Astrocyte (in vitro differentiated cells and primary cell): ENCODE measurements around the gene COL28A1. TPM values are rescaled to one million over a fixed set of nuclear protein-coding genes. Genes with fewer than 3 reads are reported as not detected.

ENCODE experiments used
- DNase-seq: peaks from one replicate; pipeline ENCODE4 v3.0.0-alpha.2; 2010; ENCODE audit warnings: low read depth
- FAIRE-seq: peaks from 2 replicates; lab custom pipeline; 2011; peaks lifted over from hg19 to GRCh38; lab: Jason Lieb, UNC
- H2AFZ ChIP-seq: 2 replicates; pipeline ENCODE4 v1.6.0; 2012; ENCODE audit warnings: low read depth, low read length, inconsistent platforms
- H3K27ac ChIP-seq: 2 replicates; pipeline ENCODE4 v1.5.1; 2011; ENCODE audit warnings: low read depth, low read length, inconsistent platforms
- H3K27me3 ChIP-seq: 2 replicates; pipeline ENCODE4 v1.6.0; 2011; ENCODE audit warnings: low read length, inconsistent platforms; ENCODE audit not compliant: insufficient read depth
- H3K36me3 ChIP-seq: 2 replicates; pipeline ENCODE4 v1.5.1; 2011; ENCODE audit warnings: low read length, inconsistent platforms; ENCODE audit not compliant: insufficient read depth
- H3K4me1 ChIP-seq: 2 replicates; pipeline ENCODE4 v1.5.1; 2011; ENCODE audit warnings: low read length, inconsistent platforms; ENCODE audit not compliant: insufficient read depth
- H3K4me2 ChIP-seq: 2 replicates; pipeline ENCODE4 v1.6.0; 2012; ENCODE audit warnings: low read length, inconsistent platforms
- H3K4me3 ChIP-seq: 2 replicates; pipeline ENCODE4 v1.5.1; 2011; ENCODE audit warnings: low read depth, mild to moderate bottlenecking, low read length, inconsistent platforms; ENCODE audit not compliant: insufficient read depth
- H3K79me2 ChIP-seq: 2 replicates; pipeline ENCODE4 v1.6.0; 2012; ENCODE audit warnings: mild to moderate bottlenecking, low read length, inconsistent platforms; ENCODE audit not compliant: insufficient read depth
- H3K9ac ChIP-seq: 2 replicates; pipeline ENCODE4 v1.6.0; 2012; ENCODE audit warnings: mild to moderate bottlenecking, low read length, inconsistent platforms
- H3K9me3 ChIP-seq: 2 replicates; pipeline ENCODE4 v1.5.1; 2012; ENCODE audit warnings: low read depth, mild to moderate bottlenecking, low read length, inconsistent platforms; ENCODE audit not compliant: insufficient read depth
- H4K20me1 ChIP-seq: 2 replicates; pipeline ENCODE4 v1.6.0; 2012; ENCODE audit warnings: low read length, inconsistent platforms; ENCODE audit not compliant: insufficient read depth
- H3K27ac Mint-ChIP-seq: one replicate; pipeline ENCODE4 v1.8.0; 2021; ENCODE audit warnings: mild to moderate bottlenecking, mixed read lengths; ENCODE audit not compliant: unreplicated experiment
- H3K27me3 Mint-ChIP-seq: one replicate; pipeline ENCODE4 v1.8.0; 2021; ENCODE audit warnings: low read depth, mixed read lengths; ENCODE audit not compliant: unreplicated experiment
- H3K36me3 Mint-ChIP-seq: one replicate; pipeline ENCODE4 v1.8.0; 2021; ENCODE audit warnings: low read depth, mixed read lengths; ENCODE audit not compliant: unreplicated experiment
- H3K4me1 Mint-ChIP-seq: one replicate; pipeline ENCODE4 v1.8.0; 2021; ENCODE audit warnings: low read depth, mixed read lengths; ENCODE audit not compliant: unreplicated experiment
- H3K4me3 Mint-ChIP-seq: one replicate; pipeline ENCODE4 v1.8.0; 2021; ENCODE audit warnings: mild to moderate bottlenecking, moderate library complexity, mixed read lengths; ENCODE audit not compliant: unreplicated experiment
- H3K9me3 Mint-ChIP-seq: one replicate; pipeline ENCODE4 v1.8.0; 2021; ENCODE audit warnings: mild to moderate bottlenecking, mixed read lengths; ENCODE audit not compliant: unreplicated experiment
- CTCF ChIP-seq: IDR thresholded peaks from 2 replicates; pipeline ENCODE4 v1.5.1; 2011; ENCODE audit warnings: low read depth, mild to moderate bottlenecking, inconsistent platforms, low read length, moderate library complexity; ENCODE audit not compliant: insufficient read depth
- EZH2 ChIP-seq: IDR thresholded peaks from 2 replicates; pipeline ENCODE4 v1.6.1; 2012; ENCODE audit warnings: mild to moderate bottlenecking, low read length, inconsistent platforms; ENCODE audit not compliant: insufficient read depth
- total RNA-seq: library from RNA; stranded (reverse); gene quantifications from 2 replicates; pipeline ENCODE4 v1.2.1, GENCODE V29; 2021

The COL28A1 gene
- total RNA-seq, 1 donor from 2014 or later = 0.11 TPM

DNA sequence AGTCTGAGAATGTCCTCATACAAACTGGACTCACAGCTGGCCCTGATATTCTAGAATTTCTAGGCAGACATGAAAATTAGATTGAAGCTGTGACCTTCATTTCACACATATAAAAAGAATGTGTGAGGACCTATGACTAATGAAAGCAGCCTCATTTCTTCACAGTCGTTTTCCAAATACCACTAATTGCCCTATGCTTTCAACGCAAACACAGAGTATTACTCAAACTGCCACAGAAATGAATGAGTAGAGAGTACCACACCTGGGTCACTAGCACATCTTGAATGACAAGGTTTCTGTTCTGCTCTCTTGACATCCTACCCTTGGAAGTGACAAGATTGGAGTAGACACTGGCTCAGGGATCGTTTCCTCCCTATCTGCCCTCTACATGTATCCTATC, 211.0 kb downstream of the COL28A1 start:
- Histone ChIP-seq H4K20me1 (no peaks in the 10 kb centered on the region), H3K9ac (no peak overlapping the region), H2AFZ (no peak overlapping the region), H3K27me3 (no peaks in the 10 kb centered on the region), H3K36me3 (no peaks in the 10 kb centered on the region), H3K9me3 (no peaks in the 10 kb centered on the region), H3K27ac (no peak overlapping the region), H3K4me2 (no peak overlapping the region), H3K79me2 (no peaks in the 10 kb centered on the region), H3K4me1 (no peaks in the 10 kb centered on the region), H3K4me3 (no peak overlapping the region)
- no peak overlapping the region for H3K27ac Mint-ChIP-seq
- no peaks in the 10 kb centered on the region for H3K36me3 Mint-ChIP-seq
- H3K4me1 Mint-ChIP-seq = peaks cover 6% of the 10 kb centered on the region
- TF ChIP-seq CTCF (no peak), EZH2 (no peak)
- H3K27me3 Mint-ChIP-seq = peaks cover 4% of the 10 kb centered on the region
- no peak overlapping the region for H3K4me3 Mint-ChIP-seq
- FAIRE-seq (no peak), DNase-seq (no peak)
- peaks cover 2% of the 10 kb centered on the region for H3K9me3 Mint-ChIP-seq

- no peak overlapping the region for H3K4me2 ChIP-seq
- H3K9ac ChIP-seq = no peak overlapping the region
- H2AFZ ChIP-seq = no peak overlapping the region
- Mint-ChIP-seq H3K9me3 (peaks cover 2% of the 10 kb centered on the region), H3K36me3 (no peaks in the 10 kb centered on the region), H3K4me1 (peaks cover 6% of the 10 kb centered on the region), H3K27me3 (peaks cover 4% of the 10 kb centered on the region), H3K4me3 (no peak overlapping the region), H3K27ac (no peak overlapping the region)
- no peak overlapping the region for H3K4me3 ChIP-seq
- TF ChIP-seq EZH2 (no peak), CTCF (no peak)
- no peaks in the 10 kb centered on the region for H3K36me3 ChIP-seq
- H3K27me3 ChIP-seq = no peaks in the 10 kb centered on the region
- no peak overlapping the region for H3K27ac ChIP-seq
- H3K4me1 ChIP-seq = no peaks in the 10 kb centered on the region
- H3K79me2 ChIP-seq = no peaks in the 10 kb centered on the region
- H3K9me3 ChIP-seq = no peaks in the 10 kb centered on the region
- DNase-seq = no peak
- no peak for FAIRE-seq
- no peaks in the 10 kb centered on the region for H4K20me1 ChIP-seq
Observed at GRCh38 chr7:7323921-7324320, 211.8 kb downstream of the COL28A1 start.

DNA sequence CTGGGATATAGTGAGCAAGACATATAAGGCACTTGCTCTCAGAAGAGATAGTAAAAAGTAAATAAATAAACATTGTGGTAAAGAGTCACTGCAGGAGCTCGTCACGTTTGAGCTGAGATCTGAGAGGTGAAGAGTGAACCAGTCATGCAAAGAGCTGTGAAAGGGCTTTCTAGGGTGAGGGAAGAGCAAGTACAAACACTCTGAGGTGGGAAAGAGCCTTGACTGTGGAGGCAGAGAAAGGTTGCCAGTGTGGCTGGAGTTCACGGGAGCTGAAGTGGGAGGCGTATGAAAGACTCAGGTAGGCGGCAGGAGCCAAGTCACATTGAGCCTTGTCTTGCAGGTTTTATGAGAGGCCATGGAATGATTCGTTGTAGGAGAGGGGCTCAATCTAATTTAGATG, 212.3 kb downstream of the COL28A1 start:
- H3K9me3 ChIP-seq = no peaks in the 10 kb centered on the region
- H3K4me1 ChIP-seq = no peaks in the 10 kb centered on the region
- Mint-ChIP-seq H3K36me3 (no peaks in the 10 kb centered on the region), H3K4me1 (peaks cover 6% of the 10 kb centered on the region), H3K4me3 (no peak overlapping the region), H3K27me3 (peaks cover 4% of the 10 kb centered on the region), H3K9me3 (peaks cover 2% of the 10 kb centered on the region), H3K27ac (no peak overlapping the region)
- no peaks in the 10 kb centered on the region for H4K20me1 ChIP-seq
- H3K36me3 ChIP-seq = no peaks in the 10 kb centered on the region
- no peaks in the 10 kb centered on the region for H3K27me3 ChIP-seq
- no peak overlapping the region for H3K27ac ChIP-seq
- TF ChIP-seq CTCF = no peak
- no peak for TF ChIP-seq EZH2
- DNase-seq (no peak), FAIRE-seq (no peak)
- H3K79me2 ChIP-seq = no peaks in the 10 kb centered on the region
- no peak overlapping the region for H3K4me3 ChIP-seq
- no peak overlapping the region for H2AFZ ChIP-seq
- no peak overlapping the region for H3K9ac ChIP-seq
- H3K4me2 ChIP-seq = no peak overlapping the region
